Fibroblast of lung (primary cell): ENCODE data around the gene WNT10A. TPM values are rescaled to one million over a fixed set of nuclear protein-coding genes. Genes with fewer than 3 reads are reported as not detected.

ENCODE experiments used
- DNase-seq, 2 donors: peaks; one replicate each; pipeline versions ENCODE4 v3.0.0 to v3.0.0-alpha.2; 2010; ENCODE audit warnings: low read depth in 2 of 2
- H2AFZ ChIP-seq: 2 replicates; pipeline ENCODE4 v1.5.1; 2012; ENCODE audit warnings: low read length, control low read depth, inconsistent platforms
- H3K27ac ChIP-seq: 2 replicates; pipeline ENCODE4 v1.5.1; 2011; ENCODE audit warnings: low read length, control low read depth; ENCODE audit not compliant: insufficient read depth
- H3K27me3 ChIP-seq: 2 replicates; pipeline ENCODE4 v1.5.1; 2011; ENCODE audit warnings: mild to moderate bottlenecking, low read length; ENCODE audit not compliant: control insufficient read depth, insufficient read depth
- H3K36me3 ChIP-seq: 2 replicates; pipeline ENCODE4 v1.5.1; 2011; ENCODE audit warnings: low read length; ENCODE audit not compliant: control insufficient read depth, insufficient read depth
- H3K4me1 ChIP-seq: 2 replicates; pipeline ENCODE4 v1.5.1; 2011; ENCODE audit warnings: low read length; ENCODE audit not compliant: control insufficient read depth, insufficient read depth; ENCODE audit errors: extremely low read depth
- H3K4me2 ChIP-seq: 2 replicates; pipeline ENCODE4 v1.5.1; 2011; ENCODE audit warnings: low read length, control low read depth; ENCODE audit not compliant: insufficient read depth; ENCODE audit errors: extremely low read depth
- H3K4me3 ChIP-seq, 4 experiments: fragments of 200-600 bp in 1 of 4; sonication (generic) in 1 of 4; replicated peaks in 1 of 4; 2 replicates each; pipeline ENCODE4 v1.5.1; 2011 to 2016; ENCODE audit warnings: low read length in 4 of 4, low read depth in 3 of 4, mild to moderate bottlenecking in 3 of 4, control low read depth in 2 of 4, inconsistent platforms in 1 of 4, mixed read lengths in 1 of 4; ENCODE audit not compliant: insufficient read depth in 1 of 4; ENCODE audit errors: control extremely low read depth in 1 of 4
- H3K79me2 ChIP-seq: 2 replicates; pipeline ENCODE4 v1.5.1; 2012; ENCODE audit warnings: mild to moderate bottlenecking, low read length, inconsistent platforms; ENCODE audit not compliant: control insufficient read depth, insufficient read depth
- H3K9ac ChIP-seq: 2 replicates; pipeline ENCODE4 v1.5.1; 2011; ENCODE audit warnings: mild to moderate bottlenecking, low read length, control low read depth; ENCODE audit not compliant: insufficient read depth
- H3K9me3 ChIP-seq: 2 replicates; pipeline ENCODE4 v1.5.1; 2012; ENCODE audit warnings: low read depth, low read length; ENCODE audit not compliant: control insufficient read depth, insufficient read depth
- H4K20me1 ChIP-seq: 2 replicates; pipeline ENCODE4 v1.5.1; 2011; ENCODE audit warnings: low read length; ENCODE audit not compliant: control insufficient read depth, insufficient read depth; ENCODE audit errors: extremely low read depth
- EZH2 ChIP-seq: IDR thresholded peaks from 2 replicates; pipeline ENCODE4 v1.5.1; 2012; ENCODE audit warnings: low read length, control low read depth, mild to moderate bottlenecking; ENCODE audit errors: missing control alignments
- polyA plus RNA-seq, 2 donors: library from polyadenylated mRNA; depleted of rRNA in 1 of 2; stranded (reverse) in 1 of 2; unstranded in 1 of 2; fragments of >200 nt; gene quantifications; 2 replicates each; pipeline ENCODE4 v1.2.1, GENCODE V29; 2011 to 2012; ENCODE audit warnings: missing spikeins in 1 of 2
- total RNA-seq: library from RNA; depleted of rRNA; stranded (reverse); fragments of >200 nt; gene quantifications from 2 replicates; pipeline ENCODE4 v1.2.1, GENCODE V29; 2014
- TF ChIP-seq, protein P1 (sequence below), 2 donors: IDR thresholded peaks in 1 of 2; conservative IDR thresholded peaks in 1 of 2; 1 replicate in 1 of 2; 2 replicates in 1 of 2; pipeline ENCODE4 v1.5.1; 2011 to 2012; ENCODE audit warnings: low read length in 2 of 2, control low read depth in 1 of 2, inconsistent platforms in 1 of 2, low read depth in 1 of 2, mild to moderate bottlenecking in 1 of 2

Gene WNT10A
- total and polyA plus RNA-seq, 2 donors (not counting 1 experiment from before 2014, with no cell fraction given), result not detected

DNA sequence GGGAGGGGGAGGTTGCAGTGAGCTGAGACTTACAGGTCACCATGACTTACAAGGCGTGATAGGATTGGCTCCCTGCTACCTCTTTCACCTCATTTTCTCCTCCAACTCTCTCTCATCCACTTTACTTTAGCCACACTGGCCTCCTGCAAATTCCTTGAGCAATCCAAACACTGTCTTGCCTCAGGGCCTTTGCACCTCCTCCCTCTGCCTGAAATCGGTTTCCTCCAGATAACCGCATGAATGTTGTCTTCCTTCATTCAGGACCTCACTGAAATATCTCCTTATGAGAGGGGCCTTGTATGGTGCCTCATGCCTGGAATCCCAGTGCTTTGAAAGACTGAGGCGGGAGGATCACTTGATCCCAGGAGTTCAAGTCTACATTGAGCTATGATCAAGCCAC is 21.8 kb downstream of the WNT10A start:
- Histone ChIP-seq H4K20me1 (no peaks in the 10 kb centered on the region), H3K4me2 (no peak overlapping the region), H3K27ac (no peak overlapping the region), H3K4me3 (no peak overlapping the region), H3K27me3 (peaks cover 22% of the 10 kb centered on the region), H3K36me3 (no peaks in the 10 kb centered on the region), H2AFZ (no peak overlapping the region), H3K79me2 (no peaks in the 10 kb centered on the region), H3K9ac (no peak overlapping the region), H3K4me1 (no peaks in the 10 kb centered on the region), H3K9me3 (no peaks in the 10 kb centered on the region)
- no peak for DNase-seq
- TF ChIP-seq, protein P1, sequence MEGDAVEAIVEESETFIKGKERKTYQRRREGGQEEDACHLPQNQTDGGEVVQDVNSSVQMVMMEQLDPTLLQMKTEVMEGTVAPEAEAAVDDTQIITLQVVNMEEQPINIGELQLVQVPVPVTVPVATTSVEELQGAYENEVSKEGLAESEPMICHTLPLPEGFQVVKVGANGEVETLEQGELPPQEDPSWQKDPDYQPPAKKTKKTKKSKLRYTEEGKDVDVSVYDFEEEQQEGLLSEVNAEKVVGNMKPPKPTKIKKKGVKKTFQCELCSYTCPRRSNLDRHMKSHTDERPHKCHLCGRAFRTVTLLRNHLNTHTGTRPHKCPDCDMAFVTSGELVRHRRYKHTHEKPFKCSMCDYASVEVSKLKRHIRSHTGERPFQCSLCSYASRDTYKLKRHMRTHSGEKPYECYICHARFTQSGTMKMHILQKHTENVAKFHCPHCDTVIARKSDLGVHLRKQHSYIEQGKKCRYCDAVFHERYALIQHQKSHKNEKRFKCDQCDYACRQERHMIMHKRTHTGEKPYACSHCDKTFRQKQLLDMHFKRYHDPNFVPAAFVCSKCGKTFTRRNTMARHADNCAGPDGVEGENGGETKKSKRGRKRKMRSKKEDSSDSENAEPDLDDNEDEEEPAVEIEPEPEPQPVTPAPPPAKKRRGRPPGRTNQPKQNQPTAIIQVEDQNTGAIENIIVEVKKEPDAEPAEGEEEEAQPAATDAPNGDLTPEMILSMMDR (conservative IDR thresholded peaks at IDR 0.05 in 1 of 2, IDR thresholded peaks at IDR 0.05 in 1 of 2; ENCODE audit: low read depth in 1 of 2, low read length in 2 of 2), result no peak
- TF ChIP-seq EZH2, result no peak

DNA sequence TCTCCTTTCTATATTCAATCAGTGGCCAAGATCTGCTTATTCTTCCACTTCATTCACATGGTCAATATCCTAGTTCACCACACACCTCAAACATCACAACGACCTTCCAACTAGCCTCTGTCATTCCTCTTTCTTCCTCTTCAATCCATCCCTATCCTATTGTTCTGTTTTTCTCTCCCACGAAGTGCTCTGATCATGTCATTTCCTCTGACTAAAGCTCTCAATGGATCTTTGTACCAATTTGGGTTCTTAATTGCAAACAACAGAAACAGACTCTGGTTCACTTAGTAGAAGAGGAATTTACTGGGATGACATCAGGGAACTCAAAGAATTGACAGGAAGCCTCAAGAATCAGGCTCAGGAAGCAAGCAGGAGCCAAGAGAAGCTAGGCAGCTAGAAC is 23.5 kb downstream of the WNT10A start:
- no peak for DNase-seq
- Histone ChIP-seq H3K27ac (no peak overlapping the region), H2AFZ (no peak overlapping the region), H3K36me3 (no peaks in the 10 kb centered on the region), H3K4me1 (no peaks in the 10 kb centered on the region), H3K79me2 (no peaks in the 10 kb centered on the region), H3K9ac (no peak overlapping the region), H3K4me2 (no peak overlapping the region), H3K9me3 (no peaks in the 10 kb centered on the region), H3K4me3 (no peak overlapping the region), H4K20me1 (no peaks in the 10 kb centered on the region), H3K27me3 (peaks cover 9% of the 10 kb centered on the region)
- TF ChIP-seq, protein P1 (conservative IDR thresholded peaks at IDR 0.05 in 1 of 2, IDR thresholded peaks at IDR 0.05 in 1 of 2; ENCODE audit: low read depth in 1 of 2, low read length in 2 of 2), result no peak
- TF ChIP-seq EZH2, result no peak

DNA sequence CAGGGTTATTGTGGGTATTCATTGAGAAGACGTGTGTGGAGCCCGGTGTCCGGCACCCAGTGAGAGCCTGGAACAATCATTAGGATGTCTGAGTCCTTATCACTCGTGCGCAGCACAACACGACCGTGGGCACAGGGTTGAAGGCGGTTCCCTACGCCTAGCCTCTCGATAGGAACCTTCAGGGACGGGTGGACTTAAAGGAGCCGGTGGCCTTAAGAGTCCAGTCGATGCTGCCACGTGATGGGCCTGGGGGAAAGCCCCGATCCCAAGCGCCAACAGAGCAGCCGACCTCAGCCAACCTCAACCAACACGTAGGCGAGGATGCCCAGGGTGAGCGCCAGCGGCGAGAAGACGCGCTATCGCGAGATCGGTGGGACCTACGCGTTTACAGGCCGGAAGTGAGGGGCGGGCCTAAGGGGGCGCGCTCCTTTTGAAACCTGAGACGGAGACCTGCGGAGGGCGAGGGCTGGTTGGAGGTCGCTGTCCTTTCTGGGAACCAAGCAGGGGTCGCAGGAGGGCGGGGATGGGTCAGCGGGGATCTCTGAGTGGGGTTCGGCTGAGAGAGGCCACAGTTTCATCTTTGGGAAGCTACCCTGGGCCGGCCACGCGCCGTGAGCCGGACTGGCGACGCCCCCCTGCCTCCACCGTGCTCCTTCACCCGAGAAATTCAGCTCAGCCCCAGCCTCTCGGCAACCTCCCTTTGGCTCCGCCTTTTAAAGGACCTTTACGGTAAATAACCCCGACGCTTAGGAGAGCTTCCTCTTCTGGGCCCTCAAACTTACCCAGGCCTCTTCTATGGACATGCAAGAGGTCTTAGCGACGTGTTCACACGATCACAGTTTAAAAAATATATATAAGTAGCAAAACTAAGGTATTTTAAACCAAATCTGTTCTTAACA is 28.3 kb downstream of the WNT10A start:
- TF ChIP-seq EZH2, result no peak
- TF ChIP-seq, protein P1 (conservative IDR thresholded peaks at IDR 0.05 in 1 of 2, IDR thresholded peaks at IDR 0.05 in 1 of 2; ENCODE audit: low read depth in 1 of 2, low read length in 2 of 2), result no peak
- Histone ChIP-seq H3K36me3 (no peaks in the 10 kb centered on the region), H3K27ac (no peak overlapping the region), H4K20me1 (no peaks in the 10 kb centered on the region), H3K27me3 (peaks cover 4% of the 10 kb centered on the region), H3K9ac (peak overlapping the region; percentile 30), H3K9me3 (no peaks in the 10 kb centered on the region), H3K4me3 (peak overlapping the region; percentile 50 to 60 (median 58)), H3K4me1 (no peaks in the 10 kb centered on the region), H3K79me2 (no peaks in the 10 kb centered on the region), H2AFZ (peak overlapping the region; percentile 95), H3K4me2 (peak overlapping the region; percentile 73)
- DNase-seq, result peak; percentile 82 to 83
